KMS-11 (cell line): ENCODE measurements around the gene PSMD6.

Source experiments
- H2AFZ ChIP-seq: fragments of 200-600 bp; sonication (generic); 2 replicates; pipeline ENCODE4 v1.6.1; 2016; ENCODE audit warnings: antibody characterized with exemption, mixed run types, low read depth
- H3K27ac ChIP-seq: fragments of 200-600 bp; sonication (generic); 2 replicates; pipeline ENCODE4 v1.6.1; 2016; ENCODE audit warnings: mild to moderate bottlenecking, mixed run types
- H3K27me3 ChIP-seq: fragments of 200-600 bp; sonication (generic); 2 replicates; pipeline ENCODE4 v1.6.1; 2017; ENCODE audit warnings: mild to moderate bottlenecking, low read depth, mixed run types, moderate library complexity; ENCODE audit not compliant: insufficient read depth
- H3K36me3 ChIP-seq: fragments of 200-600 bp; sonication (generic); 2 replicates; pipeline ENCODE4 v1.6.1; 2017; ENCODE audit warnings: mild to moderate bottlenecking, mixed run types; ENCODE audit not compliant: insufficient read depth
- H3K4me1 ChIP-seq: fragments of 200-600 bp; sonication (generic); 2 replicates; pipeline ENCODE4 v1.6.1; 2016; ENCODE audit warnings: mild to moderate bottlenecking, low read depth, mixed run types; ENCODE audit not compliant: poor library complexity, severe bottlenecking
- H3K4me2 ChIP-seq: fragments of 200-600 bp; sonication (generic); 2 replicates; pipeline ENCODE4 v1.7.0; 2016; ENCODE audit warnings: mild to moderate bottlenecking, mixed run types
- H3K4me3 ChIP-seq: fragments of 200-600 bp; sonication (generic); IDR thresholded peaks from 2 replicates; pipeline ENCODE4 v1.6.1; 2017; ENCODE audit warnings: low read depth, low read length, mixed read lengths; ENCODE audit not compliant: insufficient read depth
- H3K79me2 ChIP-seq: fragments of 200-600 bp; sonication (generic); 2 replicates; pipeline ENCODE4 v1.6.1; 2016; ENCODE audit warnings: low read depth, mixed run types; ENCODE audit not compliant: insufficient read depth
- H3K9ac ChIP-seq: fragments of 200-600 bp; sonication (generic); 2 replicates; pipeline ENCODE4 v1.6.1; 2016; ENCODE audit warnings: mild to moderate bottlenecking, mixed run types
- H4K20me1 ChIP-seq: fragments of 200-600 bp; sonication (generic); 2 replicates; pipeline ENCODE4 v1.6.1; 2016; ENCODE audit warnings: mild to moderate bottlenecking, mixed run types; ENCODE audit not compliant: insufficient read depth
- TF ChIP-seq, protein P1 (sequence below): fragments of 200-600 bp; sonication (generic); conservative IDR thresholded peaks from 2 replicates; pipeline ENCODE4 v1.6.1; 2017; ENCODE audit warnings: low read depth, mild to moderate bottlenecking, antibody characterized with exemption, low read length, moderate library complexity, mixed read lengths

PSMD6 gene

GRCh38 chr3:64010199-64010598 lies 13.1 kb downstream of the PSMD6 start:
- no peaks in the 10 kb centered on the region for H3K79me2 ChIP-seq
- peaks cover 9% of the 10 kb centered on the region; the same call in 1 of the 2 replicates for H3K36me3 ChIP-seq

DNA sequence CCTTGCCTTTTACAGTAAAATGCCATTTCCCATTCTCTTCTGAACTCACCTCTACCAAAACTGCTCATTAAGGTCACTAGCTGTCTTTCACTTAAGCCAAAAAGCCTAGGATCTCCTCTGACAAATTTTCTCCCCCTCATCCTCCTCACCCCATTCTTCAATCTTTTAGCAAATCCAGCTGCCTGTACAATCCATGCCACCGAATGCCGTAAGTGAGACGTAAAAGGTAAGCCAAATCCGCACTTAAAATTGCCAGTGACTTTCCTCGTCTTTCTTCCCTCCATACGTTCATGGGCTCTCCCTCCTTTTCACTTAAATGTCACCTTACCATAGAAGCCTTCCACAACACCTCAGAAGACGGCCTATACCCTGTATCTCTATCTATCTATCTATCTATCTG lies 13.8 kb downstream of the PSMD6 start:
- Histone ChIP-seq H3K4me2 (no peak overlapping the region), H3K4me3 (no peak overlapping the region), H3K79me2 (no peaks in the 10 kb centered on the region), H2AFZ (no peak overlapping the region), H3K27me3 (no peaks in the 10 kb centered on the region), H3K27ac (no peak overlapping the region), H3K9ac (no peak overlapping the region), H3K4me1 (peaks cover 17% of the 10 kb centered on the region), H4K20me1 (no peaks in the 10 kb centered on the region), H3K36me3 (peaks cover 9% of the 10 kb centered on the region; the same call in 1 of the 2 replicates)
- TF ChIP-seq, protein P1, sequence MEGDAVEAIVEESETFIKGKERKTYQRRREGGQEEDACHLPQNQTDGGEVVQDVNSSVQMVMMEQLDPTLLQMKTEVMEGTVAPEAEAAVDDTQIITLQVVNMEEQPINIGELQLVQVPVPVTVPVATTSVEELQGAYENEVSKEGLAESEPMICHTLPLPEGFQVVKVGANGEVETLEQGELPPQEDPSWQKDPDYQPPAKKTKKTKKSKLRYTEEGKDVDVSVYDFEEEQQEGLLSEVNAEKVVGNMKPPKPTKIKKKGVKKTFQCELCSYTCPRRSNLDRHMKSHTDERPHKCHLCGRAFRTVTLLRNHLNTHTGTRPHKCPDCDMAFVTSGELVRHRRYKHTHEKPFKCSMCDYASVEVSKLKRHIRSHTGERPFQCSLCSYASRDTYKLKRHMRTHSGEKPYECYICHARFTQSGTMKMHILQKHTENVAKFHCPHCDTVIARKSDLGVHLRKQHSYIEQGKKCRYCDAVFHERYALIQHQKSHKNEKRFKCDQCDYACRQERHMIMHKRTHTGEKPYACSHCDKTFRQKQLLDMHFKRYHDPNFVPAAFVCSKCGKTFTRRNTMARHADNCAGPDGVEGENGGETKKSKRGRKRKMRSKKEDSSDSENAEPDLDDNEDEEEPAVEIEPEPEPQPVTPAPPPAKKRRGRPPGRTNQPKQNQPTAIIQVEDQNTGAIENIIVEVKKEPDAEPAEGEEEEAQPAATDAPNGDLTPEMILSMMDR: no peak

More at GRCh38 chr3:64010199-64010598, 13.1 kb downstream of the PSMD6 start:
- Histone ChIP-seq H3K27ac (no peak overlapping the region), H3K9ac (no peak overlapping the region), H3K4me2 (no peak overlapping the region), H3K4me3 (no peak overlapping the region), H3K27me3 (no peaks in the 10 kb centered on the region), H4K20me1 (no peaks in the 10 kb centered on the region), H2AFZ (no peak overlapping the region), H3K4me1 (peaks cover 17% of the 10 kb centered on the region)
- TF ChIP-seq, protein P1: no peak

DNA sequence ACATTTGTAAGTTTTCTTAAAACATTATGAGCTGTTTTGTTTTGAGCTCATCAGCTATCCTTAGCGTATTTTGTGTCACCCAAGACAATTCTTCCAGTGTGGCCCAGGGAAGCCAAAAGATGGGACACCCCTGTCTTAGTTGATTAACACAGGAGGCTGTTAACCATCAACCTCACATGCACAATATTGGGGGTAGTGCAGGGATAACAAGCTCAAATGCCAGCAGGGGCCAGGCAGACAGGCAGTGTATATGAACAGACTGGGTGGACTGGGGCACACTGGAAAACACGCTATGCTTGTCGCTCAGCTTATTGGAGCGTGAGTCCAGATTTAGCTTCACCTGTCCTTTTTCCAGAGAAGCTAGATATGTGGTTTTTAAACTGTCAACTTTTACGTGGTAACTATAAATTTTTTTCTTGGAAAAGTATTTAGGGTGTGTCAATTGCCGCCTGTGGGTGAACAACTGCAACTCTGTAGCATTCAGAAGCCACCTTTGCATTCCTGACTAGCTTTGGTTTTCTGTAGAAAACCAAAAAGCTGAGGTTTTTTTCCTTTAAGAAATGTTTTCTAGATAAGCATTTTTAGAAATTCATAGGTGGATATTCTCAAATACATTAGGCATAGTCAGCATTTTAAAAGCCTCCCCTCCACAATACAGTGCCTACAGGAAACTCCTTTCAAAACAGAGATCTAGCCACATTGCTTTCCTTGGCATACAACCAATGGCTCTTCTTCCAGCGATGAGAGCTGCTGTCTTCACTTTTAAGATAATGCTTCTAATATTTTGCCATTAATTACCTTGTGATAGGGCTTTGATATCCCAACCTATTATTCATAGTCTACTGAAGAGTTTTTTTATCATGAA lies 14.6 kb downstream of the PSMD6 start:
- Histone ChIP-seq H3K36me3 (peaks cover 9% of the 10 kb centered on the region; the same call in 1 of the 2 replicates), H3K4me3 (no peak overlapping the region), H4K20me1 (no peaks in the 10 kb centered on the region), H2AFZ (no peak overlapping the region), H3K27me3 (no peaks in the 10 kb centered on the region), H3K27ac (no peak overlapping the region), H3K4me1 (peaks cover 17% of the 10 kb centered on the region), H3K4me2 (no peak overlapping the region), H3K9ac (no peak overlapping the region), H3K79me2 (no peaks in the 10 kb centered on the region)
- TF ChIP-seq, protein P1: no peak

DNA sequence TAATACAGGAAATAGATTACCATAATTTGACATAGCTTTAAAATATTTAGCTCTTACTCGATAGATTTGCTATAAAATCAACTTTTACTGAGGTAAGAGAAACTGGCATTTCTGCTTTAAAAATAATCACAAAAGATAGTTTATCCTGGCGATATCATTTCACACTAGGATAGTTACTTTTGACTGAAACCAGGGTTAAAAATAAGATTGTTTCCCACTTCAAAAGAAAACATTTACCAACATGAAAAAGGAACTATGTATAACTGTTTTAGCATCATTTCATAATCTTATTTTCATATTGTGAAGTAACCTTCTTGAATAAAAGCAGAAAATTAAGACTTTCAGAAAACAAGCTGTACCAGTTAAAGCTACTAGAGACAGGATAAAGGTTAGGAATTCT lies 15.3 kb downstream of the PSMD6 start:
- Histone ChIP-seq H3K36me3 (peaks cover 9% of the 10 kb centered on the region; the same call in 1 of the 2 replicates), H3K27ac (no peak overlapping the region), H3K4me2 (no peak overlapping the region), H2AFZ (no peak overlapping the region), H4K20me1 (no peaks in the 10 kb centered on the region), H3K4me1 (peaks cover 17% of the 10 kb centered on the region), H3K79me2 (no peaks in the 10 kb centered on the region), H3K9ac (no peak overlapping the region), H3K27me3 (no peaks in the 10 kb centered on the region), H3K4me3 (no peak overlapping the region)
- TF ChIP-seq, protein P1: no peak
